WERI-Rb-1 (cell line): Measurements from ENCODE around the gene ZNF57.

ENCODE experiments used
- DNase-seq: peaks from one replicate; pipeline ENCODE4 v3.0.0-alpha.2; 2020
- H3K27ac ChIP-seq: fragments of 250-450 bp; sonication (Bioruptor Pico); 2 replicates; pipeline ENCODE4 v1.5.1; 2020; ENCODE audit warnings: mild to moderate bottlenecking, moderate library complexity
- H3K27me3 ChIP-seq: fragments of 250-450 bp; sonication (Bioruptor Pico); 2 replicates; pipeline ENCODE4 v1.5.1; 2021; ENCODE audit warnings: mild to moderate bottlenecking, low read depth, moderate library complexity; ENCODE audit not compliant: insufficient read depth, severe bottlenecking
- H3K36me3 ChIP-seq: fragments of 250-450 bp; sonication (Bioruptor Pico); 2 replicates; pipeline ENCODE4 v1.5.1; 2020; ENCODE audit warnings: mild to moderate bottlenecking, moderate library complexity
- H3K4me3 ChIP-seq: 2 replicates; pipeline ENCODE4 v1.5.1; 2011; ENCODE audit warnings: low read depth, mild to moderate bottlenecking, control low read depth, low read length
- H3K9me3 ChIP-seq: fragments of 250-450 bp; sonication (Bioruptor Pico); 2 replicates; pipeline ENCODE4 v1.5.1; 2021; ENCODE audit warnings: mild to moderate bottlenecking, moderate library complexity; ENCODE audit not compliant: severe bottlenecking
- TF ChIP-seq, protein P1 (sequence below): IDR thresholded peaks from 2 replicates; pipeline ENCODE4 v1.5.1; 2011; ENCODE audit warnings: low read depth, mild to moderate bottlenecking, control low read depth, inconsistent platforms, low read length

ZNF57 gene

DNA sequence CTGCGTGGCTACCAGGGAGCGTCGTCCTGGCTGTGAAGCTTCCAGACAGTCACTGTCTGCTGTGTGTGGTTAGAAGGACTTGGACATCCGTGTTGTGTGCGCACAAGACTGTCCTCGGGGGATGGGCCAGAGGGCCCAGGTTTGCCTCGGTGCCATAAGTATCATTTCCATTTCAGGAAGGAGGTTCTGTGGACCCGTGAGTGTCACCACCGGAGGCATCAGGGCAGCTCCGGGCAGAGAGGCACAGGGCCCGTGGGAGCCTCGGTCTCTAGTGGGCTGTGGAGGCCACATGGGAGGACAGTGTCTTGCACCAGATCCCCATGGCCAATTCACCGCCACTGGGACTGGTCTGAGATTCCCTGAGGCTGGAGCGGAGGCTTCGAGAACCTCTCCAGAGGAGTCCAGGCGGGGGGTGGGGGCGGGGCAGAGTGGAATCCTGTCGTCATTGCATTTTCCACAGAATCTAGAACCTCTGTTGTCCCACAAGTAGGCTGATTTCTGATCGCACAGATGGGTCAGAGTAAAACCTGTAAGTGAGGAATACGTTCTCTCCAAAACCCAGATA, 6.0 kb downstream of the ZNF57 start:
- no peak for DNase-seq
- H3K27ac ChIP-seq = no peak overlapping the region
- H3K27me3 ChIP-seq = no peaks in the 10 kb centered on the region
- TF ChIP-seq, protein P1, sequence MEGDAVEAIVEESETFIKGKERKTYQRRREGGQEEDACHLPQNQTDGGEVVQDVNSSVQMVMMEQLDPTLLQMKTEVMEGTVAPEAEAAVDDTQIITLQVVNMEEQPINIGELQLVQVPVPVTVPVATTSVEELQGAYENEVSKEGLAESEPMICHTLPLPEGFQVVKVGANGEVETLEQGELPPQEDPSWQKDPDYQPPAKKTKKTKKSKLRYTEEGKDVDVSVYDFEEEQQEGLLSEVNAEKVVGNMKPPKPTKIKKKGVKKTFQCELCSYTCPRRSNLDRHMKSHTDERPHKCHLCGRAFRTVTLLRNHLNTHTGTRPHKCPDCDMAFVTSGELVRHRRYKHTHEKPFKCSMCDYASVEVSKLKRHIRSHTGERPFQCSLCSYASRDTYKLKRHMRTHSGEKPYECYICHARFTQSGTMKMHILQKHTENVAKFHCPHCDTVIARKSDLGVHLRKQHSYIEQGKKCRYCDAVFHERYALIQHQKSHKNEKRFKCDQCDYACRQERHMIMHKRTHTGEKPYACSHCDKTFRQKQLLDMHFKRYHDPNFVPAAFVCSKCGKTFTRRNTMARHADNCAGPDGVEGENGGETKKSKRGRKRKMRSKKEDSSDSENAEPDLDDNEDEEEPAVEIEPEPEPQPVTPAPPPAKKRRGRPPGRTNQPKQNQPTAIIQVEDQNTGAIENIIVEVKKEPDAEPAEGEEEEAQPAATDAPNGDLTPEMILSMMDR = no peak
- H3K4me3 ChIP-seq = no peak overlapping the region
- no peaks in the 10 kb centered on the region for H3K36me3 ChIP-seq
- no peaks in the 10 kb centered on the region for H3K9me3 ChIP-seq

DNA sequence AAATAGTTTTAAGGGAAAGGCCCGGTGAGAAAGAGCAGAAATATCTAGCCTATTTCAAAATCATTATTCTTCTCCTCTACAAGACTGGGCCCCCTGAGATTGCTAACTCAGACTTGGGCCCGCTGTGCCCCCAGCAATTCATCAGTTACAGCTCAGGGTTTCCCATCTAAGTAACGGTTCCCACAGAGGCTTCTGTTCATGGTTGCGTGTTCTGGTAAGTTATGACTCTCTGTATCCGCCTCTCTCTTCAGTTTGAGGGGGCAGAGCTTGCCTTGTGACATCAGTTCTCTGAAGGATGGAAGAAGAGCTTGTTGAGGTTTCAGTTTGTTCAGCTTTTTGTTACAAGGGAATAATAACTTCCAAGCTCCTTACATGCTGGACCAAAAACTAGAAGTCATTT, 11.6 kb downstream of the ZNF57 start:
- H3K4me3 ChIP-seq = no peak overlapping the region
- H3K9me3 ChIP-seq = no peaks in the 10 kb centered on the region
- H3K27ac ChIP-seq = no peak overlapping the region
- peaks cover 21% of the 10 kb centered on the region for H3K36me3 ChIP-seq
- no peak for DNase-seq
- TF ChIP-seq, protein P1 = no peak
- no peaks in the 10 kb centered on the region for H3K27me3 ChIP-seq

DNA sequence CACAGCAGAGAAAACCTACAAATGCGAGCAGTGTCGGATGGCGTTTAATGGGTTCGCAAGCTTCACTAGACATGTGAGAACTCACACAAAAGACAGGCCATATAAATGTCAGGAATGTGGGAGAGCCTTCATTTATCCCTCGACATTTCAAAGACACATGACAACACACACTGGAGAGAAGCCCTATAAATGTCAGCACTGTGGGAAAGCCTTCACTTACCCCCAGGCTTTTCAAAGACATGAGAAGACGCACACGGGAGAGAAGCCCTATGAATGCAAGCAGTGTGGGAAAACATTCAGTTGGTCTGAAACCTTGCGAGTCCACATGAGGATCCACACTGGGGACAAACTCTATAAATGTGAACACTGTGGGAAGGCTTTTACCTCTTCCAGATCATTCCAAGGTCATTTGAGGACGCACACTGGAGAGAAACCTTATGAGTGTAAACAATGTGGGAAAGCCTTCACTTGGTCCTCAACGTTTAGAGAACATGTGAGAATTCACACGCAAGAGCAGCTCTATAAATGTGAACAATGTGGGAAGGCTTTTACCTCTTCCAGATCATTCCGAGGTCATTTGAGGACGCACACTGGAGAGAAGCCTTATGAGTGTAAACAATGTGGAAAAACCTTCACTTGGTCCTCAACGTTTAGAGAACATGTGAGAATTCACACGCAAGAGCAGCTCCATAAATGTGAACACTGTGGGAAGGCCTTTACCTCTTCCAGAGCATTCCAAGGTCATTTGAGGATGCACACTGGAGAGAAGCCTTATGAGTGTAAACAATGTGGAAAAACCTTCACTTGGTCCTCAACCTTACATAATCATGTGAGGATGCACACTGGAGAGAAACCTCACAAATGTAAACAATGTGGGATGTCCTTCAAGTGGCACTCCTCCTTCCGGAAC, 16.8 kb downstream of the ZNF57 start:
- Histone ChIP-seq H3K9me3 (no peaks in the 10 kb centered on the region), H3K27ac (no peak overlapping the region), H3K36me3 (peaks cover 45% of the 10 kb centered on the region), H3K27me3 (no peaks in the 10 kb centered on the region), H3K4me3 (no peak overlapping the region)
- TF ChIP-seq, protein P1 = no peak
- no peak for DNase-seq

DNA sequence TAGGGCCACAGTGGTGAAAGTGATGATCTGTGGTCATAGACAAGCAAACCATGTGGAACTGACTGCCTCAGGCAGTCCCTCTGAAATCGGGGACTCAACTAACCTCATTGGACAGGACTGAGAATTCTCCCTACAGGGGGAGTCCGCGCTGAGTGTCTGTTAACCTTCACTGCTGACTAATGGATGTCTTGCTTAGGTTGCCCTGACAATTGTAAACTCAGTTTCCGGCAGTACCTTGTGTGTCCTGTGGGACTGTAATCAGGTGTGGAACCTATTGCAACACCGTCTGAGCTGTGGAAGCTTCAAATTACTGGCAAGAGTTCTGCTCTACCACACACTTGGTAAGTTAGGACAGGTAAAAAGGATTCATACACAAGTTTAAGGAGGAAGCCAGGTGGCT, 22.3 kb downstream of the ZNF57 start:
- Histone ChIP-seq H3K9me3 (no peaks in the 10 kb centered on the region), H3K36me3 (peaks cover 18% of the 10 kb centered on the region), H3K27me3 (no peaks in the 10 kb centered on the region), H3K4me3 (no peak overlapping the region), H3K27ac (no peak overlapping the region)
- no peak for DNase-seq
- TF ChIP-seq, protein P1 = no peak

DNA sequence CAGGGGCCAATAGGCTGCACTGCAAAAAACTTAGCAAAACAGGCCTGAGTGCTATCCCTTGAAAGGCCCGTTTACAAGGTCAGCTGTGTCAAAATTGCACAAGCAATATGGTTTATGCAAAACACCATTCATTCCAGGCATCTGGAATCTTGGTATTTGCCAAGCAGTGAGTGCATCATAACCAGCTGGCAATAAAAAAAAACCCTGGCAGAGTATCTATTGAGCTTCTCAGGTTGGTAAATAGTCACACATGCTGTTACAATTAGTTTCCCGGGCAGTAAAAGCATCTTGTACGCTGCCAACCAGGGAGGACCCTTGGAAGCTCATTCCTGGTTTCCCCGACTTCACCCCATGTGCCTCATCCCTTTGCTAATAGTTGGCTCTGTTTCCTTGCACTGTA, 22.8 kb downstream of the ZNF57 start:
- Histone ChIP-seq H3K4me3 (no peak overlapping the region), H3K27ac (no peak overlapping the region), H3K27me3 (no peaks in the 10 kb centered on the region), H3K9me3 (no peaks in the 10 kb centered on the region), H3K36me3 (peaks cover 15% of the 10 kb centered on the region)
- TF ChIP-seq, protein P1 = no peak
- DNase-seq = no peak
